ENCODE data around the gene ORMDL1.

Gene ORMDL1

DNA sequence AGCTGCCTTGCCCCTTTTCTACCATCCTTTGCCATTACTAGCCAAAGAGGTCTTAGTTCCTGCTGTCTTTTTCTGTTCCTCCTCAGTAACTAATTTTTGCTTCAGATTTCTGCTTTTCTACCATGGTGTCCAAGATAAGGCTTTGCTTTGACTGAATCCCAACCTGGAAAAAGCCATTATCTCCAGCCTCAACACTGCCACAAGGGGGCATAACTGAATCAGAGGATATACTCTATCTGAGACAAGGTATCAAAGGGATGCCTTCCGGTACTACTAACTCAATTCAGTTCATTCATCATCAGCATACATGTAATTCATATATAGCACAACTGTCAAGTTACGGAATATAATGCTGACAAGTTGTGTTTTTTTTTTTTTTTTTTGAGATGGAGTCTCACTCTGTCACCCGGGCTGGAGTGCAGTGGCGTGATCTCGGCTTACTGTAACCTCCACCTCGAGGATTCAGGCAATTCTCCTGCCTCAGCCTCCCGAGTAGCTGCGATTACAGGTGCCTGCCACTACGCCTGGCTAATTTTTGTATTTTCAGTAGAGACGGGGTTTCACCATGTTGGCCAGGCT lies 33.0 kb downstream of the ORMDL1 start (continued):
- TF ChIP-seq OSR1 (CRISPR knock-in tag; IDR thresholded peaks at IDR 0.05) (no peak), ZFP30 (CRISPR knock-in tag; IDR thresholded peaks at IDR 0.05) (no peak)

DNA sequence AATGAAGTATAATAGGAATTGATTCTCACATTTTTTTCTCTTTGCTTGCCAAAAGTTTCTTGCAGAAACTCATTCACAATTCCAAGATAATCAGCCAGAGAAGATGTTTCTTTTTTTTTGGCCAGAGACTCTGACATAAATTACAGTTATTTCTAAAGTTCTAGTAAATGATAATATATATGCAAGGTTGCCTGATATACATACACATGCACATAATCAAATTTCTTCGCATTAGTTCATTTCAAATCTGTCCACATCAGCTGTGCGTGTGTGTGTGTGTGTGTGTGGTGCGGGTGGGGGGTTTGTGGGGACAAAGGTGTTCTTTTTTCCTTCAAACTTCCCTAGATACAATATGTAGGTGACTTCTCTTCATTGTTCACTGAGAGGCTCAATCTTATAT lies 54.7 kb downstream of the ORMDL1 start:
- ATAC-seq: no peak
- TF ChIP-seq ZNF70 (CRISPR knock-in tag; IDR thresholded peaks at IDR 0.05) (no peak), SNAI2 (CRISPR knock-in tag; IDR thresholded peaks at IDR 0.05) (no peak), TOX (CRISPR knock-in tag; IDR thresholded peaks at IDR 0.05; ENCODE audit: borderline replicate concordance) (no peak), ZFP30 (CRISPR knock-in tag; IDR thresholded peaks at IDR 0.05) (no peak), TCF4 (CRISPR knock-in tag; IDR thresholded peaks at IDR 0.05; ENCODE audit: borderline replicate concordance) (no peak), RARB (CRISPR knock-in tag; IDR thresholded peaks at IDR 0.05) (no peak), ZFP3 (CRISPR knock-in tag; IDR thresholded peaks at IDR 0.05) (no peak), CSRNP3 (CRISPR knock-in tag; IDR thresholded peaks at IDR 0.05) (no peak), ZNF8 (CRISPR knock-in tag; IDR thresholded peaks at IDR 0.05) (no peak), OSR1 (CRISPR knock-in tag; IDR thresholded peaks at IDR 0.05) (no peak), PPARA (CRISPR knock-in tag; IDR thresholded peaks at IDR 0.05; ENCODE audit: borderline replicate concordance) (no peak)

- TF ChIP-seq ZNF8 (CRISPR knock-in tag; IDR thresholded peaks at IDR 0.05): no peak
- TF ChIP-seq CSRNP3 (CRISPR knock-in tag; IDR thresholded peaks at IDR 0.05): no peak
- no peak for TF ChIP-seq ZNF565 (CRISPR knock-in tag; conservative IDR thresholded peaks at IDR 0.05; ENCODE audit: low read depth)
- no peak for TF ChIP-seq BACH2 (CRISPR knock-in tag; IDR thresholded peaks at IDR 0.05; ENCODE audit: borderline replicate concordance)
- TF ChIP-seq TCF4 (CRISPR knock-in tag; IDR thresholded peaks at IDR 0.05; ENCODE audit: borderline replicate concordance): no peak
- no peak for TF ChIP-seq SNAI2 (CRISPR knock-in tag; IDR thresholded peaks at IDR 0.05)
- TF ChIP-seq ZNF70 (CRISPR knock-in tag; IDR thresholded peaks at IDR 0.05): no peak
- ATAC-seq: no peak
These were observed 57.3 kb downstream of the ORMDL1 start for GRCh38 chr2:189726849-189727248.

- TF ChIP-seq OSR1 (CRISPR knock-in tag; IDR thresholded peaks at IDR 0.05): no peak
- no peak for TF ChIP-seq ZNF8 (CRISPR knock-in tag; IDR thresholded peaks at IDR 0.05)
- TF ChIP-seq ESRRG (CRISPR knock-in tag; IDR thresholded peaks at IDR 0.05): no peak
- no peak for TF ChIP-seq ZNF70 (CRISPR knock-in tag; IDR thresholded peaks at IDR 0.05)
- no peak for TF ChIP-seq ARNTL (CRISPR knock-in tag; IDR thresholded peaks at IDR 0.05; ENCODE audit: borderline replicate concordance, low read depth)
- TF ChIP-seq ISL1 (CRISPR knock-in tag; IDR thresholded peaks at IDR 0.05): no peak
- TF ChIP-seq TCF4 (CRISPR knock-in tag; IDR thresholded peaks at IDR 0.05; ENCODE audit: borderline replicate concordance): no peak
- TF ChIP-seq, protein P1, sequence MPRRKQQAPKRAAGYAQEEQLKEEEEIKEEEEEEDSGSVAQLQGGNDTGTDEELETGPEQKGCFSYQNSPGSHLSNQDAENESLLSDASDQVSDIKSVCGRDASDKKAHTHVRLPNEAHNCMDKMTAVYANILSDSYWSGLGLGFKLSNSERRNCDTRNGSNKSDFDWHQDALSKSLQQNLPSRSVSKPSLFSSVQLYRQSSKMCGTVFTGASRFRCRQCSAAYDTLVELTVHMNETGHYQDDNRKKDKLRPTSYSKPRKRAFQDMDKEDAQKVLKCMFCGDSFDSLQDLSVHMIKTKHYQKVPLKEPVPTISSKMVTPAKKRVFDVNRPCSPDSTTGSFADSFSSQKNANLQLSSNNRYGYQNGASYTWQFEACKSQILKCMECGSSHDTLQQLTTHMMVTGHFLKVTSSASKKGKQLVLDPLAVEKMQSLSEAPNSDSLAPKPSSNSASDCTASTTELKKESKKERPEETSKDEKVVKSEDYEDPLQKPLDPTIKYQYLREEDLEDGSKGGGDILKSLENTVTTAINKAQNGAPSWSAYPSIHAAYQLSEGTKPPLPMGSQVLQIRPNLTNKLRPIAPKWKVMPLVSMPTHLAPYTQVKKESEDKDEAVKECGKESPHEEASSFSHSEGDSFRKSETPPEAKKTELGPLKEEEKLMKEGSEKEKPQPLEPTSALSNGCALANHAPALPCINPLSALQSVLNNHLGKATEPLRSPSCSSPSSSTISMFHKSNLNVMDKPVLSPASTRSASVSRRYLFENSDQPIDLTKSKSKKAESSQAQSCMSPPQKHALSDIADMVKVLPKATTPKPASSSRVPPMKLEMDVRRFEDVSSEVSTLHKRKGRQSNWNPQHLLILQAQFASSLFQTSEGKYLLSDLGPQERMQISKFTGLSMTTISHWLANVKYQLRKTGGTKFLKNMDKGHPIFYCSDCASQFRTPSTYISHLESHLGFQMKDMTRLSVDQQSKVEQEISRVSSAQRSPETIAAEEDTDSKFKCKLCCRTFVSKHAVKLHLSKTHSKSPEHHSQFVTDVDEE (CRISPR knock-in tag; IDR thresholded peaks at IDR 0.05): no peak
- no peak for TF ChIP-seq SNAI2 (CRISPR knock-in tag; IDR thresholded peaks at IDR 0.05)
- TF ChIP-seq RARB (CRISPR knock-in tag; IDR thresholded peaks at IDR 0.05): no peak
- no peak for TF ChIP-seq ZNF565 (CRISPR knock-in tag; conservative IDR thresholded peaks at IDR 0.05; ENCODE audit: low read depth)
- TF ChIP-seq, protein P2, sequence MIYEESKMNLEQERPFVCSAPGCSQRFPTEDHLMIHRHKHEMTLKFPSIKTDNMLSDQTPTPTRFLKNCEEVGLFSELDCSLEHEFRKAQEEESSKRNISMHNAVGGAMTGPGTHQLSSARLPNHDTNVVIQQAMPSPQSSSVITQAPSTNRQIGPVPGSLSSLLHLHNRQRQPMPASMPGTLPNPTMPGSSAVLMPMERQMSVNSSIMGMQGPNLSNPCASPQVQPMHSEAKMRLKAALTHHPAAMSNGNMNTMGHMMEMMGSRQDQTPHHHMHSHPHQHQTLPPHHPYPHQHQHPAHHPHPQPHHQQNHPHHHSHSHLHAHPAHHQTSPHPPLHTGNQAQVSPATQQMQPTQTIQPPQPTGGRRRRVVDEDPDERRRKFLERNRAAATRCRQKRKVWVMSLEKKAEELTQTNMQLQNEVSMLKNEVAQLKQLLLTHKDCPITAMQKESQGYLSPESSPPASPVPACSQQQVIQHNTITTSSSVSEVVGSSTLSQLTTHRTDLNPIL (CRISPR knock-in tag; IDR thresholded peaks at IDR 0.05; ENCODE audit: low read depth): no peak
- no peak for TF ChIP-seq BACH2 (CRISPR knock-in tag; IDR thresholded peaks at IDR 0.05; ENCODE audit: borderline replicate concordance)
- TF ChIP-seq, protein P3, sequence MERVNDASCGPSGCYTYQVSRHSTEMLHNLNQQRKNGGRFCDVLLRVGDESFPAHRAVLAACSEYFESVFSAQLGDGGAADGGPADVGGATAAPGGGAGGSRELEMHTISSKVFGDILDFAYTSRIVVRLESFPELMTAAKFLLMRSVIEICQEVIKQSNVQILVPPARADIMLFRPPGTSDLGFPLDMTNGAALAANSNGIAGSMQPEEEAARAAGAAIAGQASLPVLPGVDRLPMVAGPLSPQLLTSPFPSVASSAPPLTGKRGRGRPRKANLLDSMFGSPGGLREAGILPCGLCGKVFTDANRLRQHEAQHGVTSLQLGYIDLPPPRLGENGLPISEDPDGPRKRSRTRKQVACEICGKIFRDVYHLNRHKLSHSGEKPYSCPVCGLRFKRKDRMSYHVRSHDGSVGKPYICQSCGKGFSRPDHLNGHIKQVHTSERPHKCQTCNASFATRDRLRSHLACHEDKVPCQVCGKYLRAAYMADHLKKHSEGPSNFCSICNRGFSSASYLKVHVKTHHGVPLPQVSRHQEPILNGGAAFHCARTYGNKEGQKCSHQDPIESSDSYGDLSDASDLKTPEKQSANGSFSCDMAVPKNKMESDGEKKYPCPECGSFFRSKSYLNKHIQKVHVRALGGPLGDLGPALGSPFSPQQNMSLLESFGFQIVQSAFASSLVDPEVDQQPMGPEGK (CRISPR knock-in tag; IDR thresholded peaks at IDR 0.05; ENCODE audit: borderline replicate concordance): no peak
- no peak for TF ChIP-seq POU6F1 (CRISPR knock-in tag; IDR thresholded peaks at IDR 0.05; ENCODE audit: borderline replicate concordance, low read depth)
- no peak for ATAC-seq
These were observed 57.9 kb downstream of the ORMDL1 start for GRCh38 chr2:189726271-189726670.

Measured in SK-N-SH treated with all-trans-retinoic acid at 6 μM for 48 hours (cell line).